ENCODE data around the gene TBC1D25.

Gene TBC1D25

GRCh38 chrX:48520455-48520854 is 19.1 kb upstream of the TBC1D25 start:
- no CpG with 5 or more reads among the region's 2 CpGs for WGBS (ENCODE audit: extremely low coverage, insufficient coverage, insufficient read length)

GRCh38 chrX:48520976-48521352 is 18.6 kb upstream of the TBC1D25 start:
- H3K4me2 ChIP-seq (ENCODE audit: low read length): peak overlapping the region; percentile 78
- no peak overlapping the region for H2AK5ac ChIP-seq (ENCODE audit: low read length)
- H3K79me2 ChIP-seq (ENCODE audit: control insufficient read depth, insufficient read depth, low read length, poor library complexity): peaks cover 8% of the 10 kb centered on the region
- no peak overlapping the region for H3K23ac ChIP-seq (ENCODE audit: low read length)
- peak overlapping the region; percentile 76 for H4K91ac ChIP-seq (ENCODE audit: low read depth, low read length)
- H3K27me3 ChIP-seq (ENCODE audit: insufficient read depth, low read length): no peaks in the 10 kb centered on the region
- no peaks in the 10 kb centered on the region for H3K9me3 ChIP-seq (ENCODE audit: insufficient read depth, low read depth, low read length)
- H4K12ac ChIP-seq (ENCODE audit: low read depth, low read length): peak overlapping the region; percentile 55
- peak overlapping the region; percentile 2 for H3K4ac ChIP-seq (ENCODE audit: low read depth, low read length)
- peak overlapping the region; percentile 59 for H2BK5ac ChIP-seq (ENCODE audit: low read depth, low read length, poor library complexity)
- no peak overlapping the region for H3K9ac ChIP-seq (ENCODE audit: low read length)
- H3K18ac ChIP-seq (ENCODE audit: low read length): no peak overlapping the region
- no CpG with 5 or more reads among the region's 2 CpGs for WGBS (ENCODE audit: extremely low coverage, insufficient coverage, insufficient read length)
- no peak overlapping the region for H3K4me3 ChIP-seq (ENCODE audit: low read depth, low read length)
- H3K36me3 ChIP-seq (ENCODE audit: control insufficient read depth in 1 of 2, insufficient read depth in 2 of 2, low read length in 2 of 2): peaks cover 8 to 10% of the 10 kb centered on the region in 2 experiments
- H3K27ac ChIP-seq (ENCODE audit: low read depth, low read length): no peak overlapping the region
- H3K14ac ChIP-seq (ENCODE audit: low read length): no peak overlapping the region
- peak overlapping the region; percentile 62 for H4K8ac ChIP-seq (ENCODE audit: low read depth, low read length)
- H3K79me1 ChIP-seq (ENCODE audit: low read length): peaks cover 3% of the 10 kb centered on the region
- H2AFZ ChIP-seq (ENCODE audit: insufficient read depth, low read length, poor library complexity): no peak overlapping the region
- peaks cover 8 to 14% of the 10 kb centered on the region in 2 experiments for H3K4me1 ChIP-seq (ENCODE audit: control insufficient read depth in 1 of 2, insufficient read depth in 2 of 2, low read length in 2 of 2)
- H2BK12ac ChIP-seq (ENCODE audit: low read length): peak overlapping the region; percentile 52
- peak overlapping the region; percentile 27 for H2BK120ac ChIP-seq (ENCODE audit: insufficient read depth, low read length, poor library complexity)
- no peak for DNase-seq

More at GRCh38 chrX:48520455-48520854, 19.1 kb upstream of the TBC1D25 start:
- no peak overlapping the region for H4K8ac ChIP-seq (ENCODE audit: low read depth, low read length)
- H3K36me3 ChIP-seq (ENCODE audit: control insufficient read depth in 1 of 2, insufficient read depth in 2 of 2, low read length in 2 of 2): peaks cover 8 to 9% of the 10 kb centered on the region in 2 experiments
- no peak for DNase-seq
- H3K9ac ChIP-seq (ENCODE audit: low read length): no peak overlapping the region
- no peak overlapping the region for H2AK5ac ChIP-seq (ENCODE audit: low read length)
- H2BK12ac ChIP-seq (ENCODE audit: low read length): no peak overlapping the region
- H3K4ac ChIP-seq (ENCODE audit: low read depth, low read length): no peak overlapping the region
- no peak overlapping the region for H3K4me3 ChIP-seq (ENCODE audit: low read depth, low read length)
- peaks cover 3% of the 10 kb centered on the region for H3K79me1 ChIP-seq (ENCODE audit: low read length)
- H3K14ac ChIP-seq (ENCODE audit: low read length): no peak overlapping the region
- no peak overlapping the region for H3K27ac ChIP-seq (ENCODE audit: low read depth, low read length)
- no peak overlapping the region for H3K18ac ChIP-seq (ENCODE audit: low read length)
- H2AFZ ChIP-seq (ENCODE audit: insufficient read depth, low read length, poor library complexity): no peak overlapping the region
- H4K12ac ChIP-seq (ENCODE audit: low read depth, low read length): no peak overlapping the region
- no peaks in the 10 kb centered on the region for H3K9me3 ChIP-seq (ENCODE audit: insufficient read depth, low read depth, low read length)
- H3K23ac ChIP-seq (ENCODE audit: low read length): no peak overlapping the region
- no peak overlapping the region for H3K4me2 ChIP-seq (ENCODE audit: low read length)
- H2BK5ac ChIP-seq (ENCODE audit: low read depth, low read length, poor library complexity): no peak overlapping the region
- no peak overlapping the region for H2BK120ac ChIP-seq (ENCODE audit: insufficient read depth, low read length, poor library complexity)
- no peaks in the 10 kb centered on the region for H3K27me3 ChIP-seq (ENCODE audit: insufficient read depth, low read length)
- no peak overlapping the region for H4K91ac ChIP-seq (ENCODE audit: low read depth, low read length)
- H3K4me1 ChIP-seq (ENCODE audit: control insufficient read depth in 1 of 2, insufficient read depth in 2 of 2, low read length in 2 of 2): peaks cover 11 to 16% of the 10 kb centered on the region in 2 experiments
- H3K79me2 ChIP-seq (ENCODE audit: control insufficient read depth, insufficient read depth, low read length, poor library complexity): peaks cover 8% of the 10 kb centered on the region

GRCh38 chrX:48521353-48522243 is 17.9 kb upstream of the TBC1D25 start, which contains the start of gene EBP:
Gene EBP, plus strand, starts transcription at chrX:48521808. Its CDS starts 1,964 bp downstream, at chrX:48523772.
- Histone ChIP-seq H3K36me3 (ENCODE audit: control insufficient read depth in 1 of 2, insufficient read depth in 2 of 2, low read length in 2 of 2) (peaks cover 11 to 14% of the 10 kb centered on the region in 2 experiments), H4K8ac (ENCODE audit: low read depth, low read length) (peak within 1 kb of the TSS; percentile 62), H3K79me1 (ENCODE audit: low read length) (peaks cover 3% of the 10 kb centered on the region), H3K4ac (ENCODE audit: low read depth, low read length) (peak within 1 kb of the TSS; percentile 26), H3K27me3 (ENCODE audit: insufficient read depth, low read length) (no peaks in the 10 kb centered on the region), H2AK5ac (ENCODE audit: low read length) (peak within 1 kb of the TSS; percentile 74), H3K4me2 (ENCODE audit: low read length) (peak within 1 kb of the TSS; percentile 78), H3K23ac (ENCODE audit: low read length) (no peak within 1 kb of the TSS), H2BK120ac (ENCODE audit: insufficient read depth, low read length, poor library complexity) (peak within 1 kb of the TSS; percentile 27), H2BK12ac (ENCODE audit: low read length) (peak within 1 kb of the TSS; percentile 52), H3K27ac (ENCODE audit: low read depth, low read length) (peak within 1 kb of the TSS; percentile 71), H3K4me1 (ENCODE audit: control insufficient read depth in 1 of 2, insufficient read depth in 2 of 2, low read length in 2 of 2) (peaks cover 5 to 11% of the 10 kb centered on the region in 2 experiments), H4K91ac (ENCODE audit: low read depth, low read length) (peak within 1 kb of the TSS; percentile 76), H3K18ac (ENCODE audit: low read length) (no peak within 1 kb of the TSS), H2BK5ac (ENCODE audit: low read depth, low read length, poor library complexity) (peak within 1 kb of the TSS; percentile 59), H3K14ac (ENCODE audit: low read length) (peak within 1 kb of the TSS; percentile 62), H4K12ac (ENCODE audit: low read depth, low read length) (peak within 1 kb of the TSS; percentile 55), H3K79me2 (ENCODE audit: control insufficient read depth, insufficient read depth, low read length, poor library complexity) (peaks cover 8% of the 10 kb centered on the region), H2AFZ (ENCODE audit: insufficient read depth, low read length, poor library complexity) (peak within 1 kb of the TSS; percentile 3), H3K4me3 (ENCODE audit: low read depth, low read length) (peak within 1 kb of the TSS; percentile 82), H3K9me3 (ENCODE audit: insufficient read depth, low read depth, low read length) (no peaks in the 10 kb centered on the region), H3K9ac (ENCODE audit: low read length) (peak within 1 kb of the TSS; percentile 82)
- WGBS (ENCODE audit: extremely low coverage, insufficient coverage, insufficient read length): no CpG with 5 or more reads among the region's 66 CpGs
- DNase-seq: peak; percentile 85 to 92

GRCh38 chrX:48522291-48522690 is 17.2 kb upstream of the TBC1D25 start:
- peak overlapping the region; percentile 65 for H3K4me2 ChIP-seq (ENCODE audit: low read length)
- H3K9me3 ChIP-seq (ENCODE audit: insufficient read depth, low read depth, low read length): no peaks in the 10 kb centered on the region

More at GRCh38 chrX:48522291-48522690, 17.2 kb upstream of the TBC1D25 start:
- Histone ChIP-seq H3K36me3 (ENCODE audit: control insufficient read depth in 1 of 2, insufficient read depth in 2 of 2, low read length in 2 of 2) (peaks cover 18 to 19% of the 10 kb centered on the region in 2 experiments), H3K14ac (ENCODE audit: low read length) (peak overlapping the region; percentile 62), H4K91ac (ENCODE audit: low read depth, low read length) (peak overlapping the region; percentile 57), H3K9ac (ENCODE audit: low read length) (peak overlapping the region; percentile 82), H2BK12ac (ENCODE audit: low read length) (no peak overlapping the region), H2BK120ac (ENCODE audit: insufficient read depth, low read length, poor library complexity) (no peak overlapping the region), H3K27me3 (ENCODE audit: insufficient read depth, low read length) (no peaks in the 10 kb centered on the region), H3K4me1 (ENCODE audit: control insufficient read depth in 1 of 2, insufficient read depth in 2 of 2, low read length in 2 of 2) (peaks cover 5 to 11% of the 10 kb centered on the region in 2 experiments), H3K4ac (ENCODE audit: low read depth, low read length) (peak overlapping the region; percentile 26), H2AFZ (ENCODE audit: insufficient read depth, low read length, poor library complexity) (peak overlapping the region; percentile 3), H2AK5ac (ENCODE audit: low read length) (peak overlapping the region; percentile 74), H3K18ac (ENCODE audit: low read length) (no peak overlapping the region), H3K4me3 (ENCODE audit: low read depth, low read length) (peak overlapping the region; percentile 82), H4K12ac (ENCODE audit: low read depth, low read length) (peak overlapping the region; percentile 48), H3K23ac (ENCODE audit: low read length) (no peak overlapping the region), H3K79me1 (ENCODE audit: low read length) (peaks cover 3% of the 10 kb centered on the region), H3K79me2 (ENCODE audit: control insufficient read depth, insufficient read depth, low read length, poor library complexity) (peaks cover 8% of the 10 kb centered on the region), H2BK5ac (ENCODE audit: low read depth, low read length, poor library complexity) (no peak overlapping the region), H3K27ac (ENCODE audit: low read depth, low read length) (peak overlapping the region; percentile 71), H4K8ac (ENCODE audit: low read depth, low read length) (peak overlapping the region; percentile 16)
- WGBS (ENCODE audit: extremely low coverage, insufficient coverage, insufficient read length): no CpG with 5 or more reads among the region's 10 CpGs
- DNase-seq: no peak
